C4-2B (cell line): Measurements from ENCODE around the gene ZNF444.

Experiments used
- ZFX ChIP-seq: fragments of 450-650 bp; IDR thresholded peaks from 2 replicates; pipeline ENCODE4 v1.6.1; 2017
- TF ChIP-seq, protein P1 (sequence below): fragments of 450-650 bp; conservative IDR thresholded peaks from 2 replicates; pipeline ENCODE4 v1.5.1; 2017; ENCODE audit warnings: mild to moderate bottlenecking

DNA sequence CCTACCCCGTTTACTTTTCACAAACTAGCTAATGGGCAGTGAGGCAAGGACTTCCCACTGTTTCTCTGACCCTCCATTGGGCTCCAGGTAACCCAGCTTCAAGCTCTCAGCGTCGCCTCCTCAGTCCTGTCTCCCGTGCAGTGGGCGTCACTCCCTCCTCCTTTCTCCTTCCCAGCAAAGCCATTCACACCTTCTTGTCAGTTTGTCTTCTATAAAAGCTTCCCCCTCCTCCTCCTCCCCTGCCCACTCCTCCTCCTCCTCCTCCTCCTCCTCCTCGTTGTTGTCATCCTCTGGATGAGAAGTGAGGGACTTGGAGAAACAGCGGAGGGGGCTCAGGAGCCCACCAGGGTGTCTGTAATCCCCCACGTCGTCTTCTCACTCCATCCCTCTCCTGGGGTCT, 33.0 kb downstream of the ZNF444 start:
- TF ChIP-seq, protein P1, sequence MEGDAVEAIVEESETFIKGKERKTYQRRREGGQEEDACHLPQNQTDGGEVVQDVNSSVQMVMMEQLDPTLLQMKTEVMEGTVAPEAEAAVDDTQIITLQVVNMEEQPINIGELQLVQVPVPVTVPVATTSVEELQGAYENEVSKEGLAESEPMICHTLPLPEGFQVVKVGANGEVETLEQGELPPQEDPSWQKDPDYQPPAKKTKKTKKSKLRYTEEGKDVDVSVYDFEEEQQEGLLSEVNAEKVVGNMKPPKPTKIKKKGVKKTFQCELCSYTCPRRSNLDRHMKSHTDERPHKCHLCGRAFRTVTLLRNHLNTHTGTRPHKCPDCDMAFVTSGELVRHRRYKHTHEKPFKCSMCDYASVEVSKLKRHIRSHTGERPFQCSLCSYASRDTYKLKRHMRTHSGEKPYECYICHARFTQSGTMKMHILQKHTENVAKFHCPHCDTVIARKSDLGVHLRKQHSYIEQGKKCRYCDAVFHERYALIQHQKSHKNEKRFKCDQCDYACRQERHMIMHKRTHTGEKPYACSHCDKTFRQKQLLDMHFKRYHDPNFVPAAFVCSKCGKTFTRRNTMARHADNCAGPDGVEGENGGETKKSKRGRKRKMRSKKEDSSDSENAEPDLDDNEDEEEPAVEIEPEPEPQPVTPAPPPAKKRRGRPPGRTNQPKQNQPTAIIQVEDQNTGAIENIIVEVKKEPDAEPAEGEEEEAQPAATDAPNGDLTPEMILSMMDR, result no peak
- TF ChIP-seq ZFX, result no peak
